Measurements from ENCODE around the gene SLC18B1.

Gene SLC18B1

DNA sequence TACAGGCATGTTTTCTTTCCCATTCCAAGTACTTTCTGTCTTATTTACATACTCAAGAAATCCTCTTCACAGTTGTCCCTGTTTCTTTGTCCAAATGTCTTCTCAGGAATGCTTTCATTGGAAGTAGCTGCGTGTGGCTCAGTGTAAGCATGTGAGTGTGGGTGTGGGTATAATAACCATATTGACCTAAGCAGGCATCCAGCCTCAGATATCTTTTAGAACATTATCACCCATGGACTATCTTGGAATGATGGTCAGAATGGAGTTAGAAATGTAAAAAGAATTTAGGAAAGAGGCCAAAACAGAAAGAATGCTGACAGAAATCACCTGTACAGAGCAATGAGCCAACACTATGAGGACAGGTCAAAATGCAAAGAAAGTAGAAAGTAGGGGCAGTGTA is 57.2 kb downstream of the SLC18B1 start:
- no peak for DNase-seq (ENCODE audit: low spot score)

DNA sequence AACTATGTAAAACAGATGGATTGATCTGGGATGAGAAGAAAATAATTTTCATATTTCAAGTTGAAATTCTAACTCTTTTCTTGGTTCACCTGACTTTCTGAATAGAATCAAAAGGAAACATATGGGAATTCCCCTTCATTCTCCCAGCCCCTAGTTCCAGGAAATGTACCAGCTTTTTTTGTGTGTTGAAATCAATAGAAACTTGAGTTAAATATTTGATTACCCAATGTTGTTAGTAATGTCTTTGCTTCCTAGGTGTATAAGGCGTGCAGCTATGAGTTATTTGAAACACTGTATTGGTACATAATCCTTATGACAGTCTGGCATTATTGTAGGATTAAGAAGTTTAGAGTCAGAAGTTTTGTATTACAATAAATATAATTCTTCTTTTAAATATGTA is 62.2 kb downstream of the SLC18B1 start:
- DNase-seq (ENCODE audit: low spot score) = peak; percentile 36

DNA sequence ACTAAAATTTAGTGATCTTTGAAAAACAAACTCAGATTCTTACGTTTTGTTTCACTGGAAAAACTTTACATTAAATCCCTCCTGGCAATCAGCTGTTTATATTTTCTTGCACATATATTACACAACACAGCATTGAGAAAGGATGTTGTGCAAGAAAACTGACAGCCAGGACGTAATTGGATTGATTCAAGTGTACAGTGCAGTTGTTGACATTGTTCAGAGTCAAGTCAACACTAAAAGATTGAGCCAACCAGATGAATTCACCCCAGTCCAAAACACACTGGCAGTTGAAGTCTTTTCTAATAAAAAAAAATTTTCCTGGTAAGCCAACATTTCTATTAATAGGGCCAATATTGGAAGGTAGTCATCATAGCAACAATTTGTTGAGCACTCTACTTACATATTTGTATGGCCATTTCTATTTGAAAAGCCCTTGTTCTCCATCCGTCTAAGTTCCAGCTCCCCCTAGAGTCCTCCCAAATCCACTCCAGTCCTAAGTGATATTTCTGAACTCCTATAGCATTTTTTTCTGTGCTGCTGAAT is 63.7 kb downstream of the SLC18B1 start:
- DNase-seq (ENCODE audit: low spot score) = peak; percentile 44

DNA sequence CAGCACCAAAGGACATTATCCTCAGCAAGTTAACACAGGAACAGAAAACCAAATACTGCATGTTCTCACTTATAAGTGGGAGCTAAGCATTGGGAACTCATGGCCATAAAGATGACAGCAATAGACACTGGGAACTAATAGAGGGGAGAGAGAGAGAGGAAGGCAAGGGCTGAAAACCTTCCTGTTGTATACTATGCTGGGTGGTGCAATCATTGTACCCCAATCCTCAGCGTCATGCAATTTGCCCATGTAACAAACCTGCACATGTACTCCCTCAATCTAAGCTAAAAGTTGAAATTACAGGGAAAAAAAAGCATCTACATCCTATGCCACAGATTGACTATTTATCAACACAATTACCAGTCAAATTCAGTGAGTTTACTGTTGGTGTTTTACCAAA is 64.6 kb downstream of the SLC18B1 start:
- DNase-seq (ENCODE audit: low spot score) = no peak

DNA sequence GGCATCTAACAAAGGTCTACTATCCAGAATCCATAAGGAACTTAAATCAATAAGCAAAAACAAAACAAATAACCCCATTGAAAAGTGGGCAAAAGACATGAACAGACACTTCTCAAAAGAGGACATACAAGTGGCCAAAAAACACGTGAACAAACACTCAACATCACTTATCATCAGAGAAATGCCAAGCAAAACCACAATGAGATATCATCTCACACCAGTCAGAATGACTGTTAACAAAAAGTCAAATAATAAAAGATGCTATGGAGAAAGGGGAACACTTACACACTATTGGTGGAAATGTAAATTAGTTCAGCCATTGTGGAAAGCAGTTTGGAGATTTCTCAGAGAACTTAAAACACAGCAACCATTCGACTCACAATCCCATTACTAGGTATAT is 65.2 kb downstream of the SLC18B1 start:
- DNase-seq (ENCODE audit: low spot score) = no peak

DNA sequence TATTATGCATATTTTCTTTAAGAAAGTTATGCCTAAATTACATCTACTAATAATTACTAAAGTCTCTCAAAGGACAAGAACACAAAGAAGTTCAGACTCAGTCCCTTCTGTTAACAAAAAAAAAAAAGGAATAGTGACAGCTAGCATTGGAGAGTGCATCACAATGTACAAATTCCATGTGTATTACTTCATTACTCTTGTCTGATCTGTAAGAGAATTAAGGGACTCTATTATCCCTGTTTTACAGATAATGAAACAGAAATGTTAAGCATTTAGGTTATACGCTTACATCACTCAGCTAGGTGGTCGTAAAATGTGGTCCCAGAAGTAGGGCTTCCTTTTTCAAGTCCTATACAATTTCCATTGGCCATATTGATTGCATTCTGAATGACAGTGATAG is 67.4 kb downstream of the SLC18B1 start:
- DNase-seq (ENCODE audit: low spot score) = no peak

DNA sequence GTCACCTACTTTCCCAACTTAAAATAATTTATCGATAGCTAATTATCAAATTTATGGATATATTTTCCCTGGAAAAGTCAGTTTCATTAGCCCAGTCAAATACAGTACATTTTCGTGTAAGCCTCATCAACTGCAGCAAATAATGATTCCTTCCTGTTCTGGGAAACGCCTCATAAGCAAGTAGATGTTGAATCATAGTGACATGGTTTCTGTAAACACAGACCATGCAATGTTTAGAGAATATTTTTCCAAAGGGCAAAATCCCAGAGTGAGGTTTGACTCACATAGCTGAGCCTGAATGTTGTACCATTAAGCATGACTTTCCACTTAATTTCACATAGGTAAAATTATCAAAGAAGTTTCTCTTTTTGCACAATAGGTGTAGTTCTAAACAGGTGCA is 67.9 kb downstream of the SLC18B1 start:
- DNase-seq (ENCODE audit: low spot score) = no peak

DNA sequence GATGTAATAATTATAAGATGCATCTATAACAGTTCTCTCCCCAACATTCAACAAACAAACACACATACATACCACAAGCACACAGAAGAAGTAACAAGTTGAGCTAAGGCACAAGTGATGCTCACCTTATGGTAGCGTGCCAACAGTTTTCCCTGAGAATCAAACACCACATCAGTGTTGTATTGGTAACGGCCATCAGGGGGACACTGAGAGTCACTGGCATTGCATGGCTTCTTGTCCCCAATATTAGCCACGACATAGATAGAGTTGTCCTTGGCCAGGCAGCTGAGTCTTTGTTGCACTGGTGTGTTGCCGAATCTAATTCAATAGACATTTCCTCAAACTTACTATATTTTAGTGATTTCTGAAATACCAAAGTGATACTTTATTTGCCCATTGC is 69.8 kb downstream of the SLC18B1 start:
- no peak for DNase-seq (ENCODE audit: low spot score)

DNA sequence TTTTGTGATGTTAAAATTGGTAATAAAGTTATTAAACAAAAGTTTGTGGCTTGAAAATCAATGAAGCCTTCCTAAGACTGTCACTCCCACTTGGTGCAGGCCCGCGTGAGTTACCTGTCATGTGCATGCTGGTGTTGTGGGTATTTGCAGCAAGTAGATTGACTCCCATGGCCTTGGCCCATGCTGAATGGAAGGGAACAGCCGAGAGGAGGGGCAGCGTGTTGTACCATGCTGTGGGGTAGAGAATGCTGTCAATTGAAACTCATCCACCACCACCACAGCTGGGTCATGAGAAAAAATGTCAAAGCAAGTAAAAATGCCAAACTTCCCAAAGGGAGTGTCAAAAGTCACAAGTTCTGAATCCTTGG is 71.8 kb downstream of the SLC18B1 start:
- DNase-seq (ENCODE audit: low spot score) = no peak

DNA sequence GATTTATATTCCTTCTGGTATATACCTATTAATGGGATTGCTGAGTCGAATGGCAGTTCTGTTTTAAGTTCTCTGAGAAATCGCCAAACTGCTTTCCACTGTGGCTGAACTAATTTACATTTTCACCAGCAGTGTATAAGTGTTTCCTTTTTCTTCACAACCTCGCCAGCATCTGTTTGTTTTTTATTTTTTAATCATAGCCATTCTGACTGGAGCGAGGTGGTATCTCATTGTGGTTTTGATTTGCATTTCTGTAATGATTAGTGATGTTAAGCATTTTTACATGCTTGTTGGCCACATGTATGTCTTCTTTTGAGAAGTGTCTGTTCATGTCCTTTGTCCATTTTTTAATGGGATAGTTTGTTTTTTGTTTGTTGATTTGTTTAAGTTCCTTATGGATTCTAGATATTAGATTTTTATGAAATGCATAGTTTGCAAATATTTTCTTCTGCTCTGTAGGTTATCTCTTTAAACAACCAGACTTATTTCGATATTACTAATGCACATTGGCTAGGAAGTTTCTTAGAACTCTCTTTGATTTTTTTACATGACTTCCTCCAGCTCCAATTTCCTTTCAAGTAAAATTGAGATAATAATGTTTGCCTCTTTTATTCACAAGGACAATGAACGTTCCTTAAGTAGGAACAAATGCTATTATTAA is 72.4 kb downstream of the SLC18B1 start:
- DNase-seq (ENCODE audit: low spot score) = no peak

DNA sequence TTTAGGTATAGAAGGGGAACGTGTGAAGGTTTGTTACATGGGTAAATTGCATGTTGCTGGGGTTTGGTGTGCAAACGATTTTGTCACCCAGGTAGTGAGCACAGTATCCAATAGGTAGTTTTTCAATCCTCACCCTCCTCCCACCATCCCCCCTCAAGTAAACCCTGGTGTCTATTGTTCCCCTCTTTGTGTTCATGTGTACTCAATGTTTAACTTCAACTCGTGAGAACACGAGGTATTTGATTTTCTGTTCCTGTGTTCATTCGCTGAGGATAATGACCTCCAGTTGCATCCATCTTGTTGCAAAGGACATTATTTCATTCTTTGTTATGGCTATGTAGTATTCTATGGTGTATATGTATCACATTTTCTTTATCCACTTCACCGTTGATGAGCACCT is 73.0 kb downstream of the SLC18B1 start:
- no peak for DNase-seq (ENCODE audit: low spot score)

DNA sequence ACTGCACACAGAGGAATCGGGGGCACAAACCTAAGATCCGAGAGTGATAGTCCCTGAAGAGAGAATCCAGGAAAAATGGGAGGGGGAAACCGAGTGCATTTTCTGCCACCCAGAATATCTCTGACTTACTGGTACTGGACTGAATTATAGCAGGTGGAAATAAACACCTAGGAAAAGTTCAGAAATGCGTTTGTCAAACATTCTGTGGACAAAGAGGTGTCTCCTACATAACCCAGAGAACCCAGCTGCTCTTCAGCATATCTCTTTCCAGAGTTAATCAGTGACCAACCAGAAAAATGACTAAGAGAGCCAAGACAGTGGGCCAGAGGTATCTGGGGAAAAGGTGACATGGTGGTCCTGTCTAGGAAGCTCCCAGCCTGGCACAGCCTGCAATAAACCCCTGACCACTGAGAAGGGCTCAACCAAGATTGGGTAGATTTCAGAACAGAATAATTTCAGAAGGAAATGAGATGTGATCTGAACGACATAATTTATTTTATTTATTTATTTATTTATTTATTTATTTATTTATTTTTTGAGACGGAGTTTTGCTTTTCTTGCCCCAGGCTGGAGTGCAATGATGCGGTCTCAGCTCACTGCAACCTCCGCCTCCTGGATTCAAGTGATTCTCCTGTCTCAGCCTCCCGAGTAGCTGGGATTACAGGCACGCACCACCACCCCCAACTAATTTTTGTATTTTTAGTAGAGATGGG is 78.5 kb downstream of the SLC18B1 start:
- peak; percentile 55 for DNase-seq (ENCODE audit: low spot score)

All from HuH-7 (cell line).